SK-N-SH treated with all-trans-retinoic acid at 6 μM for 48 hours (cell line): ENCODE measurements around the gene ORAI3.

Source experiments
- ARNTL ChIP-seq: fragments of 450-650 bp; formaldehyde crosslinking; IDR thresholded peaks from 2 replicates; pipeline ENCODE4 v1.5.0; 2020; ENCODE audit warnings: low read depth, mild to moderate bottlenecking, moderate library complexity, borderline replicate concordance
- BACH2 ChIP-seq: fragments of 250-450 bp; sonication (Bioruptor Pico); IDR thresholded peaks from 2 replicates; pipeline ENCODE4 v1.9.0; 2021; ENCODE audit warnings: mild to moderate bottlenecking, borderline replicate concordance
- CREB5 ChIP-seq: fragments of 250-450 bp; sonication (Bioruptor Pico); IDR thresholded peaks from 2 replicates; pipeline ENCODE4 v1.5.1; 2020; ENCODE audit warnings: low read depth, mild to moderate bottlenecking, moderate library complexity
- CSRNP3 ChIP-seq: fragments of 250-450 bp; sonication (Bioruptor Pico); IDR thresholded peaks from 2 replicates; pipeline ENCODE4 v1.5.1; 2021; ENCODE audit warnings: mild to moderate bottlenecking, moderate library complexity
- PATZ1 ChIP-seq: fragments of 250-450 bp; sonication (Bioruptor Pico); IDR thresholded peaks from 2 replicates; pipeline ENCODE4 v1.8.0; 2020; ENCODE audit warnings: mild to moderate bottlenecking, moderate library complexity, borderline replicate concordance
- TCF4 ChIP-seq: fragments of 250-450 bp; sonication (Bioruptor Pico); IDR thresholded peaks from 2 replicates; pipeline ENCODE4 v1.8.0; 2021; ENCODE audit warnings: mild to moderate bottlenecking, moderate library complexity, borderline replicate concordance
- TOX ChIP-seq: fragments of 250-450 bp; sonication (Bioruptor Pico); IDR thresholded peaks from 2 replicates; pipeline ENCODE4 v1.8.0; 2021; ENCODE audit warnings: mild to moderate bottlenecking, moderate library complexity, borderline replicate concordance
- ZFP3 ChIP-seq: fragments of 250-450 bp; sonication (Bioruptor Pico); IDR thresholded peaks from 2 replicates; pipeline ENCODE4 v1.5.0; 2020; ENCODE audit warnings: mild to moderate bottlenecking, moderate library complexity

GRCh38 chr16:30957456-30958174 is 8.7 kb downstream of the ORAI3 start, which contains the start of gene SETD1A:
- TF ChIP-seq BACH2 (no peak), PATZ1 (CRISPR knock-in tag) (no peak), ZFP3 (CRISPR knock-in tag) (no peak), CSRNP3 (CRISPR knock-in tag) (no peak), TCF4 (CRISPR knock-in tag) (no peak), ARNTL (no peak), TOX (CRISPR knock-in tag) (no peak), CREB5 (CRISPR knock-in tag) (no peak)
